Measurements from ENCODE around the gene PSMB2. TPM values are rescaled to one million over a fixed set of nuclear protein-coding genes. Genes with fewer than 3 reads are reported as not detected.
A peak's percentile ranks its signal among the peaks of the same experiment; 100 is the strongest.

Gene PSMB2
- total and polyA plus RNA-seq, 7 experiments from 2014 or later, result 20.4 to 93.5 (median 26.2) TPM

DNA sequence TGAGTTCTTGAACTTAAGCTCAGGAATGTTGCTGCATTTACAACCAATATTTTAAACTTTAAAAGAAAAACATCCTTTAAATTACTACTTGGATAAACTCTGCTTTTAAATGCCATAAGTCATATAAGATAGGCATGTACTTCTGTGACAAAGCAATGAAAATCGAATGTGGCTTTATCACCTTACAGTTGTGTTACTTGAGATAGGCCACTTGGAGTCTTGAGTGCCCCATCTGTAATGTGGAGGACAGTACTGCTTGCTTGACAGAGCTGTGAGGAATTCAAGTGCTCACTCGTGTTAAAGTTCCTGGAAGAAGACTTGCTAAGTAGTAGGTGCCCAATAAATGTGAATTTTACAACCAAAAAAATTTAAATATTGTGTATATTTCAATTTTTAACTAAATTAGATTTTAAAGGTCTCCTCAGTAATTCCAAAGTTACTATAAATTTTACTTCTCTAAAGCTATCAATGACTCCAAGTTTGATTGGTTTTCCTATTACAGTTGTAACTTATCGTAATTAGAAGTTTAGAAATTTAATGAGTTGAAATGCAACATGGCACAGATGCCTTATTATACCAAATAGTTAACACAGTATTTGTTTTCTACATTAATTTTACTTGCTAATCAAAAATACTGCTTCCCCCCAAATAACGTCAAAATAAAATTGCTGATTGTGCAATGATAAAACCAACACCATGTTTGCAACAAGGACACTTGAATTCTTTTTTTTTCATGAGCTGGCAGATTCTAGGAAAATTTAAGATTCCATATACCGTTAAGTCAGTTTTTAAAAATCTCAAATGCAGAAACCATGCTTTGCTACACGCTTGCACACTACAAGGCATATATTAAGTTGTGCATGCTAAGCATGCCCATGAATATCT is 21.8 kb downstream of the PSMB2 start:
- DNase-seq (no peak), ATAC-seq (no peak)
- Histone ChIP-seq H3K27me3 (ENCODE audit: control insufficient read depth in 2 of 2, insufficient read depth in 2 of 2, low read length in 2 of 2) (no peaks in the 10 kb centered on the region), H3K4me3 (ENCODE audit: low read length) (no peak overlapping the region), H3K27ac (ENCODE audit: low read depth, low read length) (no peak overlapping the region), H3K4me1 (ENCODE audit: control insufficient read depth in 2 of 2, insufficient read depth in 2 of 2, low read length in 2 of 2) (no peaks in the 10 kb centered on the region), H3K36me3 (ENCODE audit: control insufficient read depth in 2 of 3, insufficient read depth in 3 of 3, low read length in 3 of 3) (peaks cover 0 to 23% (median 0%) of the 10 kb centered on the region in 3 experiments), H3K9me3 (ENCODE audit: control insufficient read depth in 2 of 3, low read length in 3 of 3) (no peaks in the 10 kb centered on the region)
- intact Hi-C loops (cut with micrococcal nuclease), result no loop called here
- no peak overlapping the region for H3K4me3 Mint-ChIP-seq
- no peak overlapping the region for H3K27ac Mint-ChIP-seq
- peaks cover 0 to 29% (median 16%) of the 10 kb centered on the region in 5 donors for H3K36me3 Mint-ChIP-seq
- peaks cover 14 to 31% (median 21%) of the 10 kb centered on the region in 7 donors for H3K4me1 Mint-ChIP-seq
- CTCF ChIA-PET, result interaction anchor here (0.6 to 1.0 kb wide), 2 partner anchors 52 to 126 kb away, joined by 3 read pairs; no protein-coding TSS in a partner anchor
- no peaks in the 10 kb centered on the region for H3K9me3 Mint-ChIP-seq
- H3K27me3 Mint-ChIP-seq, result no peaks in the 10 kb centered on the region
- POLR2A ChIA-PET, result interaction anchor here (1.1 to 1.5 kb wide), 2 partner anchors 18 to 23 kb away, joined by 3 to 4 read pairs; no protein-coding TSS in a partner anchor

- ChIA-PET POLR2A (interaction anchor here (1.2 kb wide), 1 partner anchor 24 kb away, joined by 3 read pairs; no protein-coding TSS in a partner anchor), CTCF (no interaction called here)
- Histone ChIP-seq H3K4me1 (ENCODE audit: control insufficient read depth in 2 of 2, insufficient read depth in 2 of 2, low read length in 2 of 2) (no peaks in the 10 kb centered on the region), H3K27me3 (ENCODE audit: control insufficient read depth in 2 of 2, insufficient read depth in 2 of 2, low read length in 2 of 2) (no peaks in the 10 kb centered on the region), H3K9me3 (ENCODE audit: control insufficient read depth in 2 of 3, low read length in 3 of 3) (no peaks in the 10 kb centered on the region), H3K4me3 (ENCODE audit: low read length) (no peak overlapping the region), H3K27ac (ENCODE audit: low read depth, low read length) (no peak overlapping the region), H3K36me3 (ENCODE audit: control insufficient read depth in 2 of 3, insufficient read depth in 3 of 3, low read length in 3 of 3) (peaks cover 0 to 24% (median 0%) of the 10 kb centered on the region in 3 experiments)
- H3K4me1 Mint-ChIP-seq, result peaks cover 9 to 33% (median 25%) of the 10 kb centered on the region in 7 donors
- intact Hi-C loops (cut with micrococcal nuclease), result no loop called here
- ATAC-seq (no peak), DNase-seq (no peak)
- H3K9me3 Mint-ChIP-seq, result no peaks in the 10 kb centered on the region
- H3K4me3 Mint-ChIP-seq, result no peak overlapping the region
- H3K27ac Mint-ChIP-seq, result peak overlapping the region in 3 of 9 donors; percentile 33 to 41 (median 34)
- peaks cover 0 to 36% (median 19%) of the 10 kb centered on the region in 5 donors for H3K36me3 Mint-ChIP-seq
- no peaks in the 10 kb centered on the region for H3K27me3 Mint-ChIP-seq
These were observed 25.9 kb downstream of the PSMB2 start for GRCh38 chr1:35615440-35615839.

GRCh38 chr1:35611655-35612054 is 29.7 kb downstream of the PSMB2 start:
- Histone ChIP-seq H3K27ac (ENCODE audit: low read depth, low read length) (no peak overlapping the region), H3K9me3 (ENCODE audit: control insufficient read depth in 2 of 3, low read length in 3 of 3) (no peaks in the 10 kb centered on the region), H3K27me3 (ENCODE audit: control insufficient read depth in 2 of 2, insufficient read depth in 2 of 2, low read length in 2 of 2) (no peaks in the 10 kb centered on the region), H3K4me1 (ENCODE audit: control insufficient read depth in 2 of 2, insufficient read depth in 2 of 2, low read length in 2 of 2) (no peaks in the 10 kb centered on the region), H3K4me3 (ENCODE audit: low read length) (no peak overlapping the region), H3K36me3 (ENCODE audit: control insufficient read depth in 2 of 3, insufficient read depth in 3 of 3, low read length in 3 of 3) (peaks cover 0 to 42% (median 0%) of the 10 kb centered on the region in 3 experiments)
- Mint-ChIP-seq H3K27ac (no peak overlapping the region), H3K4me1 (peaks cover 7 to 32% (median 15%) of the 10 kb centered on the region in 7 donors), H3K36me3 (peaks cover 7 to 39% (median 26%) of the 10 kb centered on the region in 5 donors), H3K27me3 (no peaks in the 10 kb centered on the region), H3K4me3 (no peak overlapping the region), H3K9me3 (peaks cover 0 to 2% (median 0%) of the 10 kb centered on the region in 11 donors)
- DNase-seq (no peak), ATAC-seq (no peak)
- POLR2A ChIA-PET, result no interaction called here
- intact Hi-C loops (cut with micrococcal nuclease), result no loop called here
- CTCF ChIA-PET, result no interaction called here

- H3K4me1 Mint-ChIP-seq, result peaks cover 3 to 15% (median 8%) of the 10 kb centered on the region in 7 donors
- ChIA-PET POLR2A (interaction anchor here (0.7 kb wide), 1 partner anchor 310 kb away, joined by 3 read pairs; no protein-coding TSS in a partner anchor), CTCF (no interaction called here)
- no peaks in the 10 kb centered on the region for H3K27me3 ChIP-seq (ENCODE audit: control insufficient read depth in 2 of 2, insufficient read depth in 2 of 2, low read length in 2 of 2)
- peaks cover 12 to 47% (median 30%) of the 10 kb centered on the region in 5 donors for H3K36me3 Mint-ChIP-seq
- DNase-seq (no peak), ATAC-seq (no peak)
- no peak overlapping the region for H3K27ac ChIP-seq (ENCODE audit: low read depth, low read length)
- H3K4me1 ChIP-seq (ENCODE audit: control insufficient read depth in 2 of 2, insufficient read depth in 2 of 2, low read length in 2 of 2), result no peaks in the 10 kb centered on the region
- H3K36me3 ChIP-seq (ENCODE audit: control insufficient read depth in 2 of 3, insufficient read depth in 3 of 3, low read length in 3 of 3), result peaks cover 9 to 73% (median 11%) of the 10 kb centered on the region in 3 experiments
- peak overlapping the region in 4 of 9 donors; percentile 30 to 70 (median 40) for H3K27ac Mint-ChIP-seq
- no peaks in the 10 kb centered on the region for H3K9me3 ChIP-seq (ENCODE audit: control insufficient read depth in 2 of 3, low read length in 3 of 3)
- no peak overlapping the region for H3K4me3 Mint-ChIP-seq
- no peak overlapping the region for H3K4me3 ChIP-seq (ENCODE audit: low read length)
- intact Hi-C loops (cut with micrococcal nuclease), result no loop called here
- peaks cover 0 to 2% (median 0%) of the 10 kb centered on the region in 11 donors for H3K9me3 Mint-ChIP-seq
- H3K27me3 Mint-ChIP-seq, result no peaks in the 10 kb centered on the region
These were observed 35.5 kb downstream of the PSMB2 start for GRCh38 chr1:35605867-35606182.

DNA sequence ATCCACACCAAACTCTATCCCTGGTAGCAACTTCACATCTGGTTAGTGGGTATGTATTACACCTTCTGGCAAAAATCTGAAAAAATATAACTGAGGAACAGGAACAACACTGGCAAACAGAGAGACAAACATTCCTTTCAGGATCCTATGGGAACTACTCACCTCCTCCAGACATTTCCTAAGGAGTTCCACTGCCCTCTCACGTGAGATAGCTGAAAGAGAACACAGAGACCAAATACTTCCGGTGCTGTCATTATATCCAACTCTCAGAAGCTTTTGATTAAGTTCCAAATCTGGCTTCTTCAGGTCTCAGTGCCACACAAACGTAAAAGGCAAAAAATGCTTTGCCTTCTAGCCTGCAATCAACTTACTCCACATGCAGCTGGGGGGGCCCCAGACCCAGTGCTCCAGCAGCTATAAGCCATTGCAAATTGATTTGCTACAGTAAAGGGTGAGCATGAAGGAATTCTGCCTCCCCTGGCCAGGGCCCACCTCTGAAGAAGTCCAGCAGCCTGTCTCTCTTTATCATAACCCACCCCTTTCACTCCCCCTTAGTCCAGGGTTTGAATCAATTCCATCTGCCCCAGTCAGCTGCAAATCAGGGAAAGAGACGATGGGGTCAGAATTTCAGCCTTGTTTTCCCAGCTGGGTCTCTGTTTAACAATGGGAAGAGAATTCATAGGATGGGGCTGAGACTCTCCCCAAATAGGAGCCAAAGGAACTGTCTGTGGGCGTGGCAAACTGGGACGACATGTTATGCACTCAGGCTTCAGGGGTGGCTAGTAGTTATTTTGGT is 36.1 kb downstream of the PSMB2 start:
- Histone ChIP-seq H3K4me1 (ENCODE audit: control insufficient read depth in 2 of 2, insufficient read depth in 2 of 2, low read length in 2 of 2) (no peaks in the 10 kb centered on the region), H3K27me3 (ENCODE audit: control insufficient read depth in 2 of 2, insufficient read depth in 2 of 2, low read length in 2 of 2) (no peaks in the 10 kb centered on the region), H3K4me3 (ENCODE audit: low read length) (no peak overlapping the region), H3K36me3 (ENCODE audit: control insufficient read depth in 2 of 3, insufficient read depth in 3 of 3, low read length in 3 of 3) (peaks cover 9 to 70% (median 11%) of the 10 kb centered on the region in 3 experiments), H3K27ac (ENCODE audit: low read depth, low read length) (no peak overlapping the region), H3K9me3 (ENCODE audit: control insufficient read depth in 2 of 3, low read length in 3 of 3) (no peaks in the 10 kb centered on the region)
- Mint-ChIP-seq H3K9me3 (peaks cover 0 to 2% (median 0%) of the 10 kb centered on the region in 11 donors), H3K4me3 (no peak overlapping the region), H3K27me3 (no peaks in the 10 kb centered on the region), H3K4me1 (peaks cover 3 to 14% (median 8%) of the 10 kb centered on the region in 7 donors), H3K36me3 (peaks cover 10 to 45% (median 29%) of the 10 kb centered on the region in 5 donors), H3K27ac (peak overlapping the region in 3 of 9 donors; percentile 9 to 33 (median 30))
- intact Hi-C loops (cut with micrococcal nuclease), result no loop called here
- ChIA-PET POLR2A (no interaction called here), CTCF (interaction anchor here (1.2 kb wide), 1 partner anchor 122 kb away, joined by 3 read pairs; no protein-coding TSS in a partner anchor)
- DNase-seq, result no peak
- no peak for ATAC-seq

- no peak for ATAC-seq
- POLR2A ChIA-PET, result no interaction called here
- Histone ChIP-seq H3K4me1 (ENCODE audit: control insufficient read depth in 2 of 2, insufficient read depth in 2 of 2, low read length in 2 of 2) (no peaks in the 10 kb centered on the region), H3K27ac (ENCODE audit: low read depth, low read length) (no peak overlapping the region), H3K36me3 (ENCODE audit: control insufficient read depth in 2 of 3, insufficient read depth in 3 of 3, low read length in 3 of 3) (peaks cover 9 to 64% (median 11%) of the 10 kb centered on the region in 3 experiments), H3K27me3 (ENCODE audit: control insufficient read depth in 2 of 2, insufficient read depth in 2 of 2, low read length in 2 of 2) (no peaks in the 10 kb centered on the region), H3K9me3 (ENCODE audit: control insufficient read depth in 2 of 3, low read length in 3 of 3) (no peaks in the 10 kb centered on the region), H3K4me3 (ENCODE audit: low read length) (no peak overlapping the region)
- Mint-ChIP-seq H3K4me1 (peaks cover 3 to 14% (median 8%) of the 10 kb centered on the region in 7 donors), H3K36me3 (peaks cover 9 to 44% (median 25%) of the 10 kb centered on the region in 5 donors), H3K9me3 (peaks cover 0 to 2% (median 0%) of the 10 kb centered on the region in 11 donors), H3K27me3 (no peaks in the 10 kb centered on the region), H3K4me3 (no peak overlapping the region), H3K27ac (no peak overlapping the region)
- CTCF ChIA-PET, result no interaction called here
- DNase-seq, result no peak
- intact Hi-C loops (cut with micrococcal nuclease), result no loop called here
These were observed 37.4 kb downstream of the PSMB2 start for GRCh38 chr1:35603941-35604340.
